ENCODE measurements around the gene R3HDML.
A peak's percentile ranks its signal among the peaks of the same experiment; 100 is the strongest.
"Not testable (repeated sequence)": the region's sequence is repeated elsewhere in the genome, so short reads cannot be mapped to it uniquely, and the experiment has no call there.

Gene R3HDML

GRCh38 chr20:44336725-44337380, at the start of gene R3HDML:
TSS of gene R3HDML (plus strand) at chr20:44337043. CDS start at chr20:44337158, 115 bp downstream.
- no peak for DNase-seq (ENCODE audit: low read depth)

- no peak for DNase-seq (ENCODE audit: low read depth)
These were observed 49.4 kb upstream of the R3HDML start for GRCh38 chr20:44287272-44288097.

GRCh38 chr20:44288252-44288651, 48.6 kb upstream of the R3HDML start:
- DNase-seq (ENCODE audit: low read depth) = no peak

GRCh38 chr20:44291754-44292153, 45.1 kb upstream of the R3HDML start:
- DNase-seq (ENCODE audit: low read depth) = no peak

GRCh38 chr20:44296011-44296410, 40.8 kb upstream of the R3HDML start:
- DNase-seq (ENCODE audit: low read depth) = no peak

GRCh38 chr20:44297721-44298120, 39.1 kb upstream of the R3HDML start:
- DNase-seq (ENCODE audit: low read depth) = no peak

- not testable (repeated sequence) for DNase-seq (ENCODE audit: low read depth)
These were observed 37.8 kb upstream of the R3HDML start for GRCh38 chr20:44299011-44299535.

GRCh38 chr20:44301285-44301684, 35.6 kb upstream of the R3HDML start:
- DNase-seq (ENCODE audit: low read depth) = no peak

- no peak for DNase-seq (ENCODE audit: low read depth)
These were observed 34.7 kb upstream of the R3HDML start for GRCh38 chr20:44302026-44302669.

GRCh38 chr20:44302736-44303135, 34.1 kb upstream of the R3HDML start:
- no peak for DNase-seq (ENCODE audit: low read depth)

- DNase-seq (ENCODE audit: low read depth) = no peak
These were observed 32.5 kb upstream of the R3HDML start for GRCh38 chr20:44304383-44304782.

GRCh38 chr20:44306927-44307326, 29.9 kb upstream of the R3HDML start:
- DNase-seq (ENCODE audit: low read depth) = no peak

GRCh38 chr20:44309763-44310663, 26.8 kb upstream of the R3HDML start:
- DNase-seq (ENCODE audit: low read depth) = no peak

- DNase-seq (ENCODE audit: low read depth) = peak; percentile 96
These were observed 25.9 kb upstream of the R3HDML start, which contains the start of gene FITM2 for GRCh38 chr20:44310664-44311639. TSS of gene FITM2 (minus strand) at chr20:44311202. CDS start at chr20:44311148, 54 bp downstream.

- DNase-seq (ENCODE audit: low read depth) = no peak
These were observed 22.0 kb upstream of the R3HDML start for GRCh38 chr20:44314870-44315269.

GRCh38 chr20:44319839-44320422, 16.9 kb upstream of the R3HDML start:
- no peak for DNase-seq (ENCODE audit: low read depth)

- no peak for DNase-seq (ENCODE audit: low read depth)
These were observed 12.5 kb upstream of the R3HDML start for GRCh38 chr20:44324343-44324742.

- DNase-seq (ENCODE audit: low read depth) = peak; percentile 3
These were observed 10.3 kb upstream of the R3HDML start for GRCh38 chr20:44326391-44327159.

GRCh38 chr20:44327748-44328147, 9.1 kb upstream of the R3HDML start:
- not testable (repeated sequence) for DNase-seq (ENCODE audit: low read depth)
